HCT116 (cell line): ENCODE measurements around the gene GNB1L. TPM values are rescaled to one million over a fixed set of nuclear protein-coding genes. Genes with fewer than 3 reads are reported as not detected.

ENCODE experiments used
- ATAC-seq: fragments of 200-7000 bp; cut with Tn5 transposase; 2 replicates; pipeline ENCODE4 v1.9.1; 2020; ENCODE audit warnings: mild to moderate bottlenecking, moderate library complexity
- BruUV-seq: library from RNA; stranded (reverse); fragments of 400-500 nt; replicated peaks from 2 replicates; lab custom pipeline; 2021; lab: Mats Ljungman, UMichigan
- CTCF ChIA-PET: fragments of 300-600 bp; sonication (Branson Sonifier 250); formaldehyde crosslinking; loops from one replicate; lab custom pipeline; 2021; ENCODE audit warnings: antibody characterized with exemption; lab: Charles Lee
- POLR2A ChIA-PET: fragments of 300-600, 350-600 bp; sonication (Branson Sonifier 250); formaldehyde crosslinking; loops from one replicate; lab custom pipeline; 2021; ENCODE audit warnings: antibody characterized with exemption; lab: Charles Lee
- RAD21 ChIA-PET, 2 experiments: fragments of 300-600 bp; sonication (Branson Sonifier 250); formaldehyde crosslinking; loops; one replicate each; lab custom pipeline; 2023; ENCODE audit warnings: low total read pairs in 2 of 2; ENCODE audit not compliant: uncharacterized antibody in 2 of 2, unreplicated experiment in 2 of 2, low non-redundant PET in 1 of 2; lab: Charles Lee
- DNase-seq: peaks from one replicate; pipeline ENCODE4 v3.0.0-alpha.2; 2010; ENCODE audit warnings: low read depth, low spot score
- H2AFZ ChIP-seq: fragments of 200-600 bp; shearing (Covaris generic), sonication (generic); 2 replicates; pipeline ENCODE4 v1.6.1; 2017; ENCODE audit warnings: low read depth, mixed run types, mixed read lengths, antibody characterized with exemption, low read length; ENCODE audit not compliant: poor library complexity, severe bottlenecking
- H3K27ac ChIP-seq: 2 replicates; pipeline ENCODE4 v1.5.1; 2012; ENCODE audit warnings: low read depth, low read length
- H3K27me3 ChIP-seq: fragments of 200-600 bp; sonication (generic); 2 replicates; pipeline ENCODE4 v1.6.1; 2016; ENCODE audit warnings: mixed run types, low read length, mixed read lengths; ENCODE audit not compliant: insufficient read depth
- H3K36me3 ChIP-seq, 2 experiments: fragments of 200-500 bp in 1 of 2; fragments of 200-600 bp in 1 of 2; sonication (Bioruptor generic) in 1 of 2; sonication (generic) in 1 of 2; 2 replicates each; pipeline versions ENCODE4 v1.5.1 to v1.6.1; 2014 to 2016; ENCODE audit warnings: low read length in 2 of 2, inconsistent platforms in 1 of 2, mixed read lengths in 1 of 2, mixed run types in 1 of 2; ENCODE audit not compliant: insufficient read depth in 2 of 2, control insufficient read depth in 1 of 2
- H3K4me1 ChIP-seq, 2 experiments: fragments of 200-600 bp in 1 of 2; sonication (generic) in 1 of 2; 2 replicates each; pipeline versions ENCODE4 v1.5.1 to v1.6.1; 2012 to 2017; ENCODE audit warnings: low read length in 2 of 2, inconsistent platforms in 1 of 2, mild to moderate bottlenecking in 1 of 2, mixed read lengths in 1 of 2, mixed run types in 1 of 2, moderate library complexity in 1 of 2; ENCODE audit not compliant: insufficient read depth in 2 of 2, control insufficient read depth in 1 of 2
- H3K4me2 ChIP-seq: fragments of 200-600 bp; sonication (generic); 2 replicates; pipeline ENCODE4 v1.6.1; 2017; ENCODE audit warnings: mixed run types, low read length, mixed read lengths
- H3K4me3 ChIP-seq, 2 experiments: fragments of 200-600 bp in 1 of 2; sonication (generic) in 1 of 2; replicated peaks in 1 of 2; 2 replicates each; pipeline ENCODE4 v1.5.1; 2011 to 2016; ENCODE audit warnings: low read length in 2 of 2, control low read depth in 1 of 2, low read depth in 1 of 2, mild to moderate bottlenecking in 1 of 2, mixed read lengths in 1 of 2, mixed run types in 1 of 2
- H3K79me2 ChIP-seq: fragments of 200-600 bp; sonication (generic); 2 replicates; pipeline ENCODE4 v1.6.1; 2017; ENCODE audit warnings: mild to moderate bottlenecking, mixed run types, low read length, moderate library complexity, mixed read lengths; ENCODE audit not compliant: insufficient read depth
- H3K9ac ChIP-seq: fragments of 200-600 bp; sonication (generic); 2 replicates; pipeline ENCODE4 v1.6.1; 2016; ENCODE audit warnings: low read length, mixed read lengths
- H3K9me2 ChIP-seq: fragments of 200-600 bp; sonication (generic), shearing (Covaris generic); 2 replicates; pipeline ENCODE4 v1.6.1; 2017; ENCODE audit warnings: mixed run types, mild to moderate bottlenecking, moderate library complexity; ENCODE audit not compliant: insufficient read depth
- H3K9me3 ChIP-seq, 2 experiments: fragments of 200-500 bp in 1 of 2; fragments of 200-600 bp in 1 of 2; sonication (Bioruptor generic) in 1 of 2; sonication (generic) in 1 of 2; 2 replicates each; pipeline ENCODE4 v1.6.1; 2014 to 2017; ENCODE audit warnings: low read length in 2 of 2, mixed read lengths in 2 of 2, inconsistent platforms in 1 of 2, low read depth in 1 of 2, mild to moderate bottlenecking in 1 of 2, mixed run types in 1 of 2, moderate library complexity in 1 of 2; ENCODE audit not compliant: control insufficient read depth in 1 of 2, insufficient read depth in 1 of 2
- H4K20me1 ChIP-seq: fragments of 200-600 bp; sonication (generic), shearing (Covaris generic); 2 replicates; pipeline ENCODE4 v1.6.1; 2017; ENCODE audit warnings: mixed run types, mild to moderate bottlenecking, moderate library complexity; ENCODE audit not compliant: insufficient read depth
- ATF3 ChIP-seq: IDR thresholded peaks from 2 replicates; pipeline ENCODE4 v1.6.1; 2012
- CEBPB ChIP-seq: IDR thresholded peaks from 2 replicates; pipeline ENCODE4 v1.6.1; 2012; ENCODE audit warnings: low read depth
- FOSL1 ChIP-seq: IDR thresholded peaks from 2 replicates; pipeline ENCODE4 v1.6.1; 2012; ENCODE audit warnings: low read depth
- MAX ChIP-seq: IDR thresholded peaks from 2 replicates; pipeline ENCODE4 v1.6.1; 2012
- RAD21 ChIP-seq: IDR thresholded peaks from 2 replicates; pipeline ENCODE4 v1.6.1; 2012; ENCODE audit warnings: low read depth, mild to moderate bottlenecking
- SP1 ChIP-seq: IDR thresholded peaks from 2 replicates; pipeline ENCODE4 v1.6.1; 2012; ENCODE audit warnings: low read depth
- SRF ChIP-seq: IDR thresholded peaks from 2 replicates; pipeline ENCODE4 v1.6.1; 2012; ENCODE audit warnings: low read depth
- ZBTB33 ChIP-seq: IDR thresholded peaks from 2 replicates; pipeline ENCODE4 v1.6.1; 2011; ENCODE audit warnings: mild to moderate bottlenecking, low read length, moderate library complexity; ENCODE audit not compliant: insufficient replicate concordance; ENCODE audit errors: extremely low read depth
- ZFX ChIP-seq: fragments of 450-650 bp; IDR thresholded peaks from 2 replicates; pipeline ENCODE4 v1.6.1; 2017
- intact Hi-C: fragments of 100-400 bp; cut with micrococcal nuclease; formaldehyde crosslinking; loops from 2 replicates; pipeline ENCODE4 v1.10.0; 2022
- total RNA-seq: library from RNA; stranded (reverse); gene quantifications from one replicate; pipeline ENCODE4 v1.2.1, GENCODE V29; 2021; ENCODE audit not compliant: unreplicated experiment
- TF ChIP-seq, protein P1 (sequence below), 3 experiments: fragments of 200-600 bp in 1 of 3; sonication (generic) in 1 of 3; IDR thresholded peaks in 2 of 3; conservative IDR thresholded peaks in 1 of 3; 2 replicates each; pipeline ENCODE4 v1.5.1; 2012 to 2017; ENCODE audit warnings: low read depth in 2 of 3, low read length in 2 of 3, antibody characterized with exemption in 1 of 3, borderline replicate concordance in 1 of 3, control low read depth in 1 of 3, mild to moderate bottlenecking in 1 of 3, mixed read lengths in 1 of 3, mixed run types in 1 of 3, moderate library complexity in 1 of 3; ENCODE audit not compliant: insufficient read depth in 1 of 3

The GNB1L gene
- total RNA-seq, 1 experiment from 2014 or later: 12.1 TPM

DNA sequence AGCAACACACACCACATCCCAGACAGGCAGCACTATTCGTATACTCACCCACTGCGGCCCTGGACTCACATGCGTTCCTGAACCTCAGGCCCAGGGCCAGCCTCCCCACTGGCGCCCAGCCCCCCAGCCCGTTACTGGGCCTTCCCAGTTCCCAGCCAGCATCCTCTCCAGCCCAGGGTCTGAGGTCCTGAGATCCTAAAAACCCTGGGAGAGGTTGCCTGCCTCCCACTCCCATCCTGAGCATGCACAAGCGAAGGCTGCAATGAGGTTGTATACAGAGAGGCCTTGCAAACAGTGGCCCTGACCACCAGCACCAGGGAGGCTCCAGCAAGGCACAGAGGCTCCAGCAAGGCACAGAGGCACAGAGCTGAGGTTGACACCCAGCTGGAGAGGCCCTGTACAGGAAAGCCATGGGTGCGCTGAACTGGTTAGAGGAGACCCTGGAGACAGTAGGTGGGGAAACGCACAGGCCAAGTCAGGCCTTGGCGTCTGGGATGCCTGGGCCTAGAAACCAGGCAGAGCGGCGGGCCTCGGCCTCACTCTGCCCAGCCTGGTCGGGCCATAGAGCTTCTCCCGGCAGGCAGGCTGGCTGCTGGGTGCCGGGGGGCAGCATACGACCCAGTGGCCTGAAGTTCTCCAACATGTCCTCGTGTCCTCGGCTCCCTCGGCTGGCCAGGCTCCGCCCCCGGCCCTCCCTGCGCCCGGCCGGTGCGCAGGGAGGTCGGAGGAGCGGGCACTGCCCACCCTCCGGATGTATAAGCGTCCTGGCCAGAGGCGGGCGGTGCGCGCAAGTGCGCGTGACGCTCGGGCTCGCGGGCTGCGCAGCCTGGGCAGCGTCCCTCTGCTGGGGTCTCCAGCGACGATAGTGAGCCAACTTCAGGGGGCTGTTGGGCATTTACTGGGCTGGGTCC, 96.4 kb downstream of the GNB1L start:
- no peak overlapping the region for H3K4me2 ChIP-seq
- H3K79me2 ChIP-seq: no peaks in the 10 kb centered on the region
- intact Hi-C loops: loop anchor here (2.0 kb wide), 1 partner anchor 27 kb away; no protein-coding TSS in a partner anchor
- H3K27ac ChIP-seq: no peak overlapping the region
- no peaks in the 10 kb centered on the region for H4K20me1 ChIP-seq
- no peak for DNase-seq
- CTCF ChIA-PET: interaction anchor here (1.5 to 3.1 kb wide), 2 partner anchors 28 to 152 kb away, joined by 4 to 14 read pairs; no protein-coding TSS in a partner anchor
- no peak overlapping the region for H2AFZ ChIP-seq
- no peaks in the 10 kb centered on the region for H3K9me2 ChIP-seq
- no peak overlapping the region for H3K9ac ChIP-seq
- H3K27me3 ChIP-seq: no peaks in the 10 kb centered on the region
- ATAC-seq: no peak
- H3K9me3 ChIP-seq: no peaks in the 10 kb centered on the region
- H3K4me3 ChIP-seq: no peak overlapping the region
- BruUV-seq: no TSS peak
- peaks cover 4 to 16% of the 10 kb centered on the region in 2 experiments; a peak in 3 of 4 replicates for H3K4me1 ChIP-seq
- TF ChIP-seq ZFX (0 out of 2 replicates have a peak, but pooled peaks have one; percentile 20), MAX (no peak)
- TF ChIP-seq, all 23 proteins: peak for 1
- RAD21 ChIA-PET: no interaction called here
- H3K36me3 ChIP-seq: no peaks in the 10 kb centered on the region
- POLR2A ChIA-PET: no interaction called here

DNA sequence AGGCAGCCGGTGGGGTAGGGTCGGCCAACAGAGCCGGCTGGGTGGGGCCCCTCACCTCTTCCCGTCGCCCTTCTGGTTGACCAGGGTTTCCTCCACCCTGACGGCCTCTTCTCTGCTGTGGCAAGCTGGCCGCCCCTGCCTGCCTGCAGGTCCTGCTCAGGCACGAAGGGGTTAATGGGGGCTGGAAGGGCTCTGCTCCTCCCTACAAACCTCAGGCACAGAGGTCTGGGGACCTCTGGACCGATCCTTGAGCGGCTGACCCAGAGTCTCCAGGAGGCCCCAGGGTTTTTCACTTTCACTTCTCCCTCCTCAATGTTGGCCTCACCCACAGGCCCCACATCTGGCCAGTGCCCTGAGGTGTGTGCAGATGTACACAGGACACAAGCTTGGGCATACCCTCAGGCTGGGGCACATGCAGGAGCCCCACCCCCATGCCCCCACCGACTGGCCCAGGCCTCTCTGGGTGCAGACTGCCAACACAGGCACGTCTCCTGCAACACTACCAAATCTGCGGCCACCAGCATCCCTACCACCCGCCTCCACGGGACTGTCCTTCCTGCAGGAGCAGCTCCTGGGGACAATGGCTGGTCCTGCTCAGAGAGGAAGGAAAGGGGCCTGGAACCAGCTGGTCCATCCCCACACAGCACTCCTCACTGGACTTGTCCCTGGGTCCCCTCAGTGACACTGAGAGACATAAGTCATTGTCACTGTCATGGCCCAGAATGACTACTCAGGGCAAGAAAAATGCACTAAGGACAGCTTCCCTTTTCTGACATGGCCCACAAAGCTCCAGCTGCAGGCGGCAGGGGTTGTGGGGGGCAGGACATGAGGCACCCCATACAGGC, 97.3 kb downstream of the GNB1L start:
- Histone ChIP-seq H3K9me2 (no peaks in the 10 kb centered on the region), H3K27me3 (no peaks in the 10 kb centered on the region), H3K27ac (peak overlapping the region; percentile 14; the same call in 1 of the 2 replicates), H3K4me2 (peak overlapping the region; percentile 68), H4K20me1 (no peaks in the 10 kb centered on the region), H3K36me3 (no peaks in the 10 kb centered on the region), H3K4me1 (peaks cover 4 to 16% of the 10 kb centered on the region in 2 experiments; a peak in 3 of 4 replicates), H3K9me3 (no peaks in the 10 kb centered on the region), H3K9ac (peak overlapping the region; percentile 48; the same call in 1 of the 2 replicates), H3K4me3 (peak overlapping the region; percentile 32 to 53), H2AFZ (no peak overlapping the region), H3K79me2 (no peaks in the 10 kb centered on the region)
- CTCF ChIA-PET: interaction anchor here (0.6 to 3.1 kb wide), 11 partner anchors 8 to 205 kb away, joined by 3 to 28 read pairs (median 4); no protein-coding TSS in a partner anchor
- POLR2A ChIA-PET: interaction anchor here (1.0 kb wide), 1 partner anchor 8 kb away, joined by 4 read pairs; no protein-coding TSS in a partner anchor
- BruUV-seq: no TSS peak
- DNase-seq (no peak), ATAC-seq (peak; percentile 23)
- RAD21 ChIA-PET: interaction anchor here (1.1 to 1.8 kb wide), 2 partner anchors 153 kb away, joined by 5 to 14 read pairs; no protein-coding TSS in a partner anchor
- intact Hi-C loops: loop anchor here (2.0 kb wide), 1 partner anchor 27 kb away; no protein-coding TSS in a partner anchor
- no peak for TF ChIP-seq MAX
- TF ChIP-seq RAD21: no peak
- TF ChIP-seq, protein P1, sequence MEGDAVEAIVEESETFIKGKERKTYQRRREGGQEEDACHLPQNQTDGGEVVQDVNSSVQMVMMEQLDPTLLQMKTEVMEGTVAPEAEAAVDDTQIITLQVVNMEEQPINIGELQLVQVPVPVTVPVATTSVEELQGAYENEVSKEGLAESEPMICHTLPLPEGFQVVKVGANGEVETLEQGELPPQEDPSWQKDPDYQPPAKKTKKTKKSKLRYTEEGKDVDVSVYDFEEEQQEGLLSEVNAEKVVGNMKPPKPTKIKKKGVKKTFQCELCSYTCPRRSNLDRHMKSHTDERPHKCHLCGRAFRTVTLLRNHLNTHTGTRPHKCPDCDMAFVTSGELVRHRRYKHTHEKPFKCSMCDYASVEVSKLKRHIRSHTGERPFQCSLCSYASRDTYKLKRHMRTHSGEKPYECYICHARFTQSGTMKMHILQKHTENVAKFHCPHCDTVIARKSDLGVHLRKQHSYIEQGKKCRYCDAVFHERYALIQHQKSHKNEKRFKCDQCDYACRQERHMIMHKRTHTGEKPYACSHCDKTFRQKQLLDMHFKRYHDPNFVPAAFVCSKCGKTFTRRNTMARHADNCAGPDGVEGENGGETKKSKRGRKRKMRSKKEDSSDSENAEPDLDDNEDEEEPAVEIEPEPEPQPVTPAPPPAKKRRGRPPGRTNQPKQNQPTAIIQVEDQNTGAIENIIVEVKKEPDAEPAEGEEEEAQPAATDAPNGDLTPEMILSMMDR (IDR thresholded peaks at IDR 0.05 in 2 of 3, conservative IDR thresholded peaks at IDR 0.05 in 1 of 3; ENCODE audit: borderline replicate concordance in 1 of 3, insufficient read depth in 1 of 3, low read depth in 2 of 3, low read length in 2 of 3): no peak
- no peak for TF ChIP-seq SP1
- no peak for TF ChIP-seq ZBTB33
- no peak for TF ChIP-seq CEBPB
- TF ChIP-seq FOSL1: no peak
- TF ChIP-seq ATF3: no peak
- no peak for TF ChIP-seq SRF
